NCI-H526 treated with DMSO at 0.1 percent for 48 hours (cell line): ENCODE measurements around the gene CYB561A3.

ENCODE experiments used
- DNase-seq: peaks from one replicate; lab custom pipeline; 2025; lab: John Stamatoyannopoulos, UW

Gene CYB561A3

GRCh38 chr11:61345170-61345610, 16.5 kb downstream of the CYB561A3 start:
- DNase-seq, result no peak

- no peak for DNase-seq
These were observed 17.6 kb downstream of the CYB561A3 start for GRCh38 chr11:61343792-61344745.

GRCh38 chr11:61342207-61342803, 19.4 kb downstream of the CYB561A3 start:
- no peak for DNase-seq

- DNase-seq, result no peak
These were observed 20.0 kb downstream of the CYB561A3 start for GRCh38 chr11:61341706-61342105.

- DNase-seq, result no peak
These were observed 20.7 kb downstream of the CYB561A3 start for GRCh38 chr11:61340979-61341378.

- DNase-seq, result no peak
These were observed 22.2 kb downstream of the CYB561A3 start for GRCh38 chr11:61339490-61339878.

- DNase-seq, result no peak
These were observed 22.7 kb downstream of the CYB561A3 start for GRCh38 chr11:61338783-61339489.

- DNase-seq, result no peak
These were observed 23.8 kb downstream of the CYB561A3 start for GRCh38 chr11:61337706-61338470.

- DNase-seq, result peak; percentile 75
These were observed 25.3 kb downstream of the CYB561A3 start for GRCh38 chr11:61336171-61336935.

- no peak for DNase-seq
These were observed 26.3 kb downstream of the CYB561A3 start for GRCh38 chr11:61335355-61335710.

- no peak for DNase-seq
These were observed 27.0 kb downstream of the CYB561A3 start for GRCh38 chr11:61334434-61335354.

- no peak for DNase-seq
These were observed 27.9 kb downstream of the CYB561A3 start for GRCh38 chr11:61333550-61334433.

GRCh38 chr11:61332797-61333549, 28.7 kb downstream of the CYB561A3 start, which contains the start of the genes DDB1 and TKFC:
Gene DDB1, minus strand, starts transcription at chr11:61333105. Its CDS starts 137 bp downstream, at chr11:61332968.
Gene TKFC, plus strand, starts transcription at chr11:61333228. Its CDS starts 1,501 bp downstream, at chr11:61334729.
- peak; percentile 84 for DNase-seq

- DNase-seq, result no peak
These were observed 29.3 kb downstream of the CYB561A3 start for GRCh38 chr11:61332281-61332796.

GRCh38 chr11:61331651-61332050, 30.0 kb downstream of the CYB561A3 start:
- no peak for DNase-seq

GRCh38 chr11:61329871-61330270, 31.8 kb downstream of the CYB561A3 start:
- no peak for DNase-seq

- no peak for DNase-seq
These were observed 33.3 kb downstream of the CYB561A3 start for GRCh38 chr11:61328351-61328750.

- no peak for DNase-seq
These were observed 34.0 kb downstream of the CYB561A3 start for GRCh38 chr11:61327669-61328071.
